IMR-90 (cell line): ENCODE results near the gene CELA3A. TPM values are rescaled to one million over a fixed set of nuclear protein-coding genes. Genes with fewer than 3 reads are reported as not detected.

Experiments
- ATAC-seq: fragments of 200-7000 bp; cut with Tn5 transposase; 2 replicates; pipeline ENCODE4 v1.9.1; 2020; ENCODE audit warnings: low read depth, mild to moderate bottlenecking, moderate library complexity
- BruUV-seq: library from RNA; stranded (reverse); fragments of 400-500 nt; replicated peaks from 2 replicates; lab custom pipeline; 2021; lab: Mats Ljungman, UMichigan
- CTCF ChIA-PET: fragments of 300-600 bp; formaldehyde crosslinking; extraction: SDS; loops from one replicate; lab custom pipeline; 2021; ENCODE audit warnings: antibody characterized with exemption; lab: Yijun Ruan, JAX
- POLR2A ChIA-PET: fragments of 300-600 bp; sonication (Branson Sonifier 250); formaldehyde crosslinking; loops from one replicate; lab custom pipeline; 2022; ENCODE audit warnings: antibody characterized with exemption; ENCODE audit not compliant: unreplicated experiment; lab: Charles Lee
- DNase-seq: peaks from one replicate; pipeline ENCODE4 v3.0.0; 2013
- H2AFZ ChIP-seq: replicated peaks from 2 replicates; pipeline ENCODE3; 2013; ENCODE audit warnings: low read length, mild to moderate bottlenecking; ENCODE audit not compliant: poor library complexity
- H2AK5ac ChIP-seq: 2 replicates; pipeline ENCODE4 v1.6.1; 2013; ENCODE audit warnings: low read depth, low read length, inconsistent platforms
- H2AK9ac ChIP-seq: replicated peaks from 2 replicates; pipeline ENCODE3; 2013; ENCODE audit warnings: mild to moderate bottlenecking, low read depth, low read length, moderate library complexity; ENCODE audit not compliant: poor library complexity
- H2BK120ac ChIP-seq: 2 replicates; pipeline ENCODE4 v1.6.1; 2013; ENCODE audit warnings: low read depth, low read length, inconsistent platforms
- H2BK15ac ChIP-seq: 3 replicates; pipeline ENCODE4 v1.6.1; 2013; ENCODE audit warnings: low read depth, low read length, inconsistent platforms
- H2BK20ac ChIP-seq: 2 replicates; pipeline ENCODE4 v1.6.1; 2013; ENCODE audit warnings: low read depth, mild to moderate bottlenecking, inconsistent platforms, low read length, moderate library complexity
- H2BK5ac ChIP-seq: 2 replicates; pipeline ENCODE4 v1.6.1; 2013; ENCODE audit warnings: mild to moderate bottlenecking, low read depth, low read length, inconsistent platforms; ENCODE audit not compliant: poor library complexity, severe bottlenecking
- H3K14ac ChIP-seq: replicated peaks from 2 replicates; pipeline ENCODE4 v1.6.1; 2013; ENCODE audit warnings: low read depth, low read length, inconsistent platforms
- H3K18ac ChIP-seq: 2 replicates; pipeline ENCODE4 v1.6.1; 2013; ENCODE audit warnings: low read depth, low read length, control low read depth
- H3K23ac ChIP-seq: 2 replicates; pipeline ENCODE4 v1.6.1; 2013; ENCODE audit warnings: low read depth, low read length, inconsistent platforms
- H3K27ac ChIP-seq: 2 replicates; pipeline ENCODE4 v1.5.1; 2013; ENCODE audit warnings: mild to moderate bottlenecking, control low read depth, low read length; ENCODE audit not compliant: insufficient read depth
- H3K27me3 ChIP-seq: 2 replicates; pipeline ENCODE4 v1.6.1; 2013; ENCODE audit warnings: low read length; ENCODE audit not compliant: control insufficient read depth, insufficient read depth
- H3K36me3 ChIP-seq: 2 replicates; pipeline ENCODE4 v1.6.1; 2013; ENCODE audit warnings: low read length, mixed read lengths; ENCODE audit not compliant: control insufficient read depth, insufficient read depth
- H3K4ac ChIP-seq: 2 replicates; pipeline ENCODE4 v1.6.1; 2013; ENCODE audit warnings: low read depth, low read length, inconsistent platforms
- H3K4me1 ChIP-seq: 2 replicates; pipeline ENCODE4 v1.6.1; 2013; ENCODE audit warnings: low read length, mixed read lengths; ENCODE audit not compliant: control insufficient read depth, insufficient read depth
- H3K4me2 ChIP-seq: 2 replicates; pipeline ENCODE4 v1.6.1; 2013; ENCODE audit warnings: low read depth, mild to moderate bottlenecking, control low read depth, low read length, moderate library complexity
- H3K4me3 ChIP-seq: 2 replicates; pipeline ENCODE4 v1.5.1; 2013; ENCODE audit warnings: low read depth, mild to moderate bottlenecking, control low read depth, low read length, moderate library complexity; ENCODE audit not compliant: insufficient read depth
- H3K56ac ChIP-seq: 2 replicates; pipeline ENCODE4 v1.6.1; 2013; ENCODE audit warnings: low read length, inconsistent platforms; ENCODE audit not compliant: insufficient read depth; ENCODE audit errors: extremely low read depth
- H3K79me1 ChIP-seq, 2 experiments: 2 replicates each; pipeline ENCODE4 v1.6.1; 2013; ENCODE audit warnings: low read length in 2 of 2, inconsistent platforms in 1 of 2, low read depth in 1 of 2
- H3K9ac ChIP-seq: 2 replicates; pipeline ENCODE4 v1.6.1; 2013; ENCODE audit warnings: low read depth, low read length, control low read depth
- H3K9me1 ChIP-seq: 2 replicates; pipeline ENCODE4 v1.6.1; 2013; ENCODE audit warnings: low read length, inconsistent platforms; ENCODE audit not compliant: insufficient read depth
- H3K9me3 ChIP-seq: 2 replicates; pipeline ENCODE4 v1.6.1; 2013; ENCODE audit warnings: low read length; ENCODE audit not compliant: control insufficient read depth, insufficient read depth
- H4K20me1 ChIP-seq: 2 replicates; pipeline ENCODE4 v1.6.1; 2013; ENCODE audit warnings: low read length, inconsistent platforms; ENCODE audit not compliant: insufficient read depth
- H4K5ac ChIP-seq: 2 replicates; pipeline ENCODE4 v1.6.1; 2013; ENCODE audit warnings: mild to moderate bottlenecking, low read depth, low read length, control low read depth
- H4K8ac ChIP-seq, 2 experiments: 2 replicates each; pipeline ENCODE4 v1.6.1; 2013; ENCODE audit warnings: low read depth in 2 of 2, low read length in 2 of 2, control low read depth in 1 of 2, inconsistent platforms in 1 of 2
- H4K91ac ChIP-seq: 2 replicates; pipeline ENCODE4 v1.6.1; 2013; ENCODE audit warnings: low read depth, low read length, inconsistent platforms; ENCODE audit not compliant: insufficient read depth
- CTCF ChIP-seq: conservative IDR thresholded peaks from 2 replicates; pipeline ENCODE4 v1.5.1; 2012; ENCODE audit warnings: mild to moderate bottlenecking, low read depth, low read length, improper control_type of control experiment
- MXI1 ChIP-seq: IDR thresholded peaks from 2 replicates; pipeline ENCODE4 v1.6.1; 2012; ENCODE audit warnings: low read depth, mild to moderate bottlenecking, low read length, moderate library complexity, borderline replicate concordance
- POLR2A ChIP-seq: IDR thresholded peaks from 2 replicates; pipeline ENCODE4 v1.6.1; 2012; ENCODE audit warnings: mild to moderate bottlenecking, low read depth, low read length
- USF2 ChIP-seq: fragments of 150-350 bp; IDR thresholded peaks from 2 replicates; pipeline ENCODE4 v1.6.1; 2017; ENCODE audit warnings: mild to moderate bottlenecking, antibody characterized with exemption, low read length, low read depth
- WGBS, 2 experiments: methylation state at CpG; one replicate each; pipeline versions ENCODE4 v1.1.5 to v1.1.7; 2013; ENCODE audit warnings: missing lambda C conversion rate in 2 of 2; ENCODE audit not compliant: insufficient read length in 1 of 2; ENCODE audit errors: extremely low coverage in 2 of 2; 5-methylcytosine and 5-hydroxymethylcytosine counted together
- dilution Hi-C: fragments of 300-500 bp; cut with HindIII; formaldehyde crosslinking; loops from one replicate; pipeline ENCODE4 v1.14.3; 2018; ENCODE audit warnings: low sequenced_read_pairs; ENCODE audit not compliant: unreplicated experiment
- in situ Hi-C: fragments of 300-500 bp; cut with MboI; formaldehyde crosslinking; loops from 3 replicates; pipeline ENCODE4 v1.14.3; 2019; ENCODE audit warnings: low sequenced_read_pairs, inconsistent platforms, mixed read lengths
- intact Hi-C: fragments of 100-400 bp; cut with micrococcal nuclease; formaldehyde crosslinking; loops from 2 replicates; pipeline ENCODE4 v1.10.0; 2022
- polyA plus RNA-seq, 3 experiments: library from polyadenylated mRNA; depleted of rRNA; stranded (reverse); fragments of >200 nt; gene quantifications; 2 replicates each; pipeline ENCODE4 v1.2.3, GENCODE V29; 2012; ENCODE audit warnings: low replicate concordance in 1 of 3
- total RNA-seq: library from RNA; depleted of rRNA; stranded (reverse); fragments of >200 nt; gene quantifications from 2 replicates; pipeline ENCODE4 v1.2.3, GENCODE V29; 2012

The CELA3A gene
- total and polyA plus RNA-seq, 2 of the 4 experiments (the other 2 are of a cell fraction), result not detected

DNA sequence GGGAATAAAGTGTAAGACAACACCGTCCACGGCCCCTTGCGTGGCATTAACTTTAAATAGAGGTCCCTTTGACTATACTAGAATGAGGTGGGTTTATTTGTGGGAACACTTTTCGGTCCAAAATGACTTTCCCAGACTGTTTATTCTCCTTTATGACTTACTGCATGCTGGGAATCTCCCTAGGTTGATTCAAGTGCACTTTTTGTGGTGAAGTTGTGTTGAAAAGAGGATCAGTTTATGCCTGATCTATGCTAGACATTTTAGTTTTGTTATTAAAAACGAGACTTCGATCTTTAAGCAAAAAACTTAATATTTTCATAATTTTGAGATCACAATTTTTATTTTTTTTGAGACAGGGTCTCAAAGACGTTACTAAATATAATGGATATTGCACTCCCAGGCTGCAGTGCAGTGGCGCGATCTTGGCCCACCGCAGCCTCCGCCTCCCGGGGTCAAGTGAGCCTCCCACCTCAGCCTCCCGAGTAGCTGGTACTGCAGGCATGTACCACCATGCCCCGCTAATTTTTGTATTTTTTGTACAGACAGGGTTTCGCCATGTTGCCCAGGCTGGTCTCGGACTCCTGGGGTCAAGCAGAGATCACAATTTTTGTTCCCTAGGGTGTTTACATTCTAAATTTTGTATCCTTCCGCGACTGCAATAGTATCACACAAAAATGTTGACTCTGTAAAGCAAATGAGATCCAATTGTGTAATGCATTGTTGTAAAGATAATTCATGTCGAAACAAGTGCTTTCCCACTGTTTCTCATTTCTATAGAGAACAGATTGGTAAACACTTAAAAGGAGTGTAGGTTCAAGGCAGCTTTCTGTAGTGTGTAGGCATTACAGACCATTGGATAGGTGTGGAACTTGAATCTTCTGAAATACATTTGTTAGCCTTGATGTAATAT lies 52.7 kb downstream of the CELA3A start:
- Histone ChIP-seq H2BK20ac (no peak overlapping the region), H3K56ac (peak overlapping the region; percentile 76; the same call in 1 of the 2 replicates), H2BK15ac (no peak overlapping the region), H4K8ac (no peak overlapping the region), H2AK5ac (peak overlapping the region; percentile 72), H3K9me1 (no peaks in the 10 kb centered on the region; the same call in 1 of the 2 replicates), H3K27me3 (no peaks in the 10 kb centered on the region), H3K27ac (peak overlapping the region; percentile 98), H4K91ac (0 out of 2 replicates have a peak overlapping the region, but pooled peaks have one; percentile 64), H2BK120ac (no peak overlapping the region), H3K4me3 (peak overlapping the region; percentile 98), H3K36me3 (peaks cover 7% of the 10 kb centered on the region), H3K9me3 (no peaks in the 10 kb centered on the region), H3K4ac (peak overlapping the region; percentile 88; the same call in 1 of the 2 replicates), H3K18ac (no peak overlapping the region), H2AFZ (no peak overlapping the region), H3K79me1 (peaks cover 5 to 11% of the 10 kb centered on the region in 2 experiments; a peak in 1 of 4 replicates), H3K23ac (peak overlapping the region; percentile 90; the same call in 1 of the 2 replicates), H2BK5ac (peak overlapping the region; percentile 73), H3K9ac (peak overlapping the region; percentile 100), H3K4me1 (peaks cover 7% of the 10 kb centered on the region), H3K14ac (peak overlapping the region; percentile 89), H4K20me1 (peaks cover 58% of the 10 kb centered on the region), H4K5ac (no peak overlapping the region), H3K4me2 (peak overlapping the region; percentile 78), H2AK9ac (peak overlapping the region; percentile 61)
- BruUV-seq, result no TSS peak
- ATAC-seq (no peak), DNase-seq (peak; percentile 20)
- dilution Hi-C loops (no loop called here), intact Hi-C loops (loop anchor here (5.0 kb wide), 1 partner anchor 33 kb away; no protein-coding TSS in a partner anchor), in situ Hi-C loops (no loop called here)
- TF ChIP-seq USF2 (no peak), MXI1 (no peak), POLR2A (no peak), CTCF (no peak)
- ChIA-PET POLR2A (no interaction called here), CTCF (no interaction called here)
- whole genome bisulfite sequencing, 2 experiments, result 100% methylated on average over 3 of the region's 19 CpGs; no CpG with 5 or more reads in 1 of the 2 experiments
